SW 1271 (cell line): ENCODE data around the gene CPEB2.

Experiments used
- DNase-seq, 2 experiments: peaks; one replicate each; lab custom pipeline; 2025; lab: John Stamatoyannopoulos, UW

The CPEB2 gene

GRCh38 chr4:15010038-15010585 lies 7.8 kb downstream of the CPEB2 start:
- no peak for DNase-seq

GRCh38 chr4:15011166-15011565 lies 8.9 kb downstream of the CPEB2 start:
- no peak for DNase-seq

- no peak for DNase-seq
These were observed 9.9 kb downstream of the CPEB2 start for GRCh38 chr4:15012017-15012788.

GRCh38 chr4:15013585-15013984 lies 11.3 kb downstream of the CPEB2 start:
- no peak for DNase-seq

- DNase-seq: no peak
These were observed 12.9 kb downstream of the CPEB2 start for GRCh38 chr4:15015170-15015569.

GRCh38 chr4:15018361-15018760 lies 16.1 kb downstream of the CPEB2 start:
- no peak for DNase-seq

- no peak for DNase-seq
These were observed 18.4 kb downstream of the CPEB2 start for GRCh38 chr4:15020502-15021286.

- no peak for DNase-seq
These were observed 19.0 kb downstream of the CPEB2 start for GRCh38 chr4:15021311-15021710.

GRCh38 chr4:15021946-15022345 lies 19.7 kb downstream of the CPEB2 start:
- no peak for DNase-seq

GRCh38 chr4:15024386-15024785 lies 22.1 kb downstream of the CPEB2 start:
- no peak for DNase-seq

GRCh38 chr4:15025693-15026092 lies 23.4 kb downstream of the CPEB2 start:
- DNase-seq: no peak

- no peak for DNase-seq
These were observed 25.7 kb downstream of the CPEB2 start for GRCh38 chr4:15027921-15028435.

- DNase-seq: no peak
These were observed 28.9 kb downstream of the CPEB2 start for GRCh38 chr4:15031197-15031596.

GRCh38 chr4:15031993-15032675 lies 29.9 kb downstream of the CPEB2 start:
- DNase-seq: no peak

- DNase-seq: no peak
These were observed 31.9 kb downstream of the CPEB2 start for GRCh38 chr4:15034071-15034764.

GRCh38 chr4:15035159-15035558 lies 32.9 kb downstream of the CPEB2 start:
- DNase-seq: no peak

- DNase-seq: no peak
These were observed 35.8 kb downstream of the CPEB2 start for GRCh38 chr4:15037923-15038541.

GRCh38 chr4:15040916-15041463 lies 38.7 kb downstream of the CPEB2 start:
- DNase-seq: no peak

GRCh38 chr4:15042529-15043167 lies 40.4 kb downstream of the CPEB2 start:
- no peak for DNase-seq

- DNase-seq: no peak
These were observed 40.9 kb downstream of the CPEB2 start for GRCh38 chr4:15043226-15043625.
